22Rv1 (cell line): ENCODE measurements around the gene DHX16.

ENCODE experiments used
- ZFX ChIP-seq: fragments of 450-650 bp; IDR thresholded peaks from 2 replicates; pipeline ENCODE4 v1.6.1; 2017; ENCODE audit warnings: antibody characterized with exemption, borderline replicate concordance
- TF ChIP-seq, protein P1 (sequence below): fragments of 450-650 bp; IDR thresholded peaks from 2 replicates; pipeline ENCODE4 v1.5.1; 2017; ENCODE audit warnings: mild to moderate bottlenecking

DNA sequence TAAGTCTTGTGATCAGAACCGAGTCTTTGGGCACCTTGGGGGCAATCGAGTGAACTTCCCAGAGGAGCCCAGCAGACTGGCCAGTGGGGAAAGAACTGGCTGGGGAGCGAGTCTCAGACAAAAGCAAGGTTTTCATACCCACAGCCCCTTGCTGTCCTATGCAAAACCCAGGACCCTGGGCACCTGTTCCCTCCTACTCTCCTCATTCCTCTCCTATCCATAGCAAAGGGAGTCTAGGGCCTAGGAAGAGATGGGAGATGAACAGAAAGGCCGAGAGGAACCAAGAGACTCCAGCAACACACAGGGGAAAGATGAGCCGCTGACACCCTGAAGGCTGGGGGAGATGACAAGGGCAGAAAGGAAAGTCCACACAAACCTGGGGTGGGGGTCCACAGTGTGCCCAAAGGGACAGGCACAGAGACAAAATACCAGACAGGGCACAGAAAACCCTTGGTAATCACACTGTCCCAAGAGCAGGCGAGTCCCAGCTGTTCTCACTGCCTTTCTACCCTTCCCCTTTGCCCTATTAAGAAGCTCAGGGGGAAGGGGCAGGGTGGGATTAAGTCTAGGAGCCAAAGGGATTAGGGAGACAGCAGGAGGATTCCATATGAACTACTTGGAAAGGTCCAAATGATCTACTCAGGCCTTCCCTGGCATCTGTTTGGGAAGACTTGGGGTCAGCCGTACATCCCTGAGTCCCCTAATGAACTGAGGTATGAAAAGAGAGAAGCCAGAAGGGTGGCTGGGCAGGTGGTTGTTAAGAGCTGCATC lies 7.1 kb upstream of the DHX16 start:
- TF ChIP-seq, protein P1, sequence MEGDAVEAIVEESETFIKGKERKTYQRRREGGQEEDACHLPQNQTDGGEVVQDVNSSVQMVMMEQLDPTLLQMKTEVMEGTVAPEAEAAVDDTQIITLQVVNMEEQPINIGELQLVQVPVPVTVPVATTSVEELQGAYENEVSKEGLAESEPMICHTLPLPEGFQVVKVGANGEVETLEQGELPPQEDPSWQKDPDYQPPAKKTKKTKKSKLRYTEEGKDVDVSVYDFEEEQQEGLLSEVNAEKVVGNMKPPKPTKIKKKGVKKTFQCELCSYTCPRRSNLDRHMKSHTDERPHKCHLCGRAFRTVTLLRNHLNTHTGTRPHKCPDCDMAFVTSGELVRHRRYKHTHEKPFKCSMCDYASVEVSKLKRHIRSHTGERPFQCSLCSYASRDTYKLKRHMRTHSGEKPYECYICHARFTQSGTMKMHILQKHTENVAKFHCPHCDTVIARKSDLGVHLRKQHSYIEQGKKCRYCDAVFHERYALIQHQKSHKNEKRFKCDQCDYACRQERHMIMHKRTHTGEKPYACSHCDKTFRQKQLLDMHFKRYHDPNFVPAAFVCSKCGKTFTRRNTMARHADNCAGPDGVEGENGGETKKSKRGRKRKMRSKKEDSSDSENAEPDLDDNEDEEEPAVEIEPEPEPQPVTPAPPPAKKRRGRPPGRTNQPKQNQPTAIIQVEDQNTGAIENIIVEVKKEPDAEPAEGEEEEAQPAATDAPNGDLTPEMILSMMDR, result no peak
- no peak for TF ChIP-seq ZFX
